Measurements from ENCODE around the gene INF2. TPM values are rescaled to one million over a fixed set of nuclear protein-coding genes. Genes with fewer than 3 reads are reported as not detected.

INF2 gene
- total RNA-seq, 1 experiment from 2014 or later = 14.0 TPM

- in situ Hi-C loops (cut with HindIII; ENCODE audit: low pct_unique_long_range_greater_than_20kb, low sequenced_read_pairs) = no loop called here
- DNase-seq (ENCODE audit: low read depth, low spot score) = no peak
Measured at GRCh38 chr14:104758981-104759969, 69.9 kb downstream of the INF2 start.

GRCh38 chr14:104765517-104765916 lies 76.1 kb downstream of the INF2 start:
- in situ Hi-C loops (cut with HindIII; ENCODE audit: low pct_unique_long_range_greater_than_20kb, low sequenced_read_pairs) = no loop called here
- no peak for DNase-seq (ENCODE audit: low read depth, low spot score)

GRCh38 chr14:104766256-104766862 lies 76.9 kb downstream of the INF2 start:
- no peak for DNase-seq (ENCODE audit: low read depth, low spot score)
- in situ Hi-C loops (cut with HindIII; ENCODE audit: low pct_unique_long_range_greater_than_20kb, low sequenced_read_pairs) = no loop called here

GRCh38 chr14:104766863-104767633 lies 77.6 kb downstream of the INF2 start:
- in situ Hi-C loops (cut with HindIII; ENCODE audit: low pct_unique_long_range_greater_than_20kb, low sequenced_read_pairs) = no loop called here

GRCh38 chr14:104767634-104767918 lies 78.2 kb downstream of the INF2 start:
- DNase-seq (ENCODE audit: low read depth, low spot score) = no peak
- in situ Hi-C loops (cut with HindIII; ENCODE audit: low pct_unique_long_range_greater_than_20kb, low sequenced_read_pairs) = no loop called here

More at GRCh38 chr14:104766863-104767633, 77.6 kb downstream of the INF2 start:
- DNase-seq (ENCODE audit: low read depth, low spot score) = no peak

- DNase-seq (ENCODE audit: low read depth, low spot score) = peak; percentile 81
- in situ Hi-C loops (cut with HindIII; ENCODE audit: low pct_unique_long_range_greater_than_20kb, low sequenced_read_pairs) = no loop called here
Measured at GRCh38 chr14:104768437-104769323, 79.3 kb downstream of the INF2 start.

GRCh38 chr14:104769324-104770071 lies 80.1 kb downstream of the INF2 start:
- in situ Hi-C loops (cut with HindIII; ENCODE audit: low pct_unique_long_range_greater_than_20kb, low sequenced_read_pairs) = no loop called here
- DNase-seq (ENCODE audit: low read depth, low spot score) = no peak

GRCh38 chr14:104770072-104770579 lies 80.7 kb downstream of the INF2 start:
- in situ Hi-C loops (cut with HindIII; ENCODE audit: low pct_unique_long_range_greater_than_20kb, low sequenced_read_pairs) = no loop called here
- DNase-seq (ENCODE audit: low read depth, low spot score) = no peak

- in situ Hi-C loops (cut with HindIII; ENCODE audit: low pct_unique_long_range_greater_than_20kb, low sequenced_read_pairs) = no loop called here
- DNase-seq (ENCODE audit: low read depth, low spot score) = peak; percentile 30
Measured at GRCh38 chr14:104770851-104771272, 81.4 kb downstream of the INF2 start.

GRCh38 chr14:104771374-104771773 lies 82.0 kb downstream of the INF2 start:
- in situ Hi-C loops (cut with HindIII; ENCODE audit: low pct_unique_long_range_greater_than_20kb, low sequenced_read_pairs) = no loop called here
- no peak for DNase-seq (ENCODE audit: low read depth, low spot score)

Small RNA genes lying within 50 kb of the gene (small RNA-seq; reads per million reads assigned to genes)
- 0 reads per million in 2 experiments for gene MIR4710

Other genes with a start within 250 kb of the INF2 start
- gene C14orf180, start 109.9 kb upstream of the INF2 start, total RNA-seq (2014; rRNA removed; shearing (Covaris generic)) = not detected in 2 replicates
- gene TMEM179, start 84.8 kb upstream of the INF2 start, total RNA-seq (2014; rRNA removed; shearing (Covaris generic)) = 0.32 and 0.88 TPM in 2 replicates
- 4.2 and 8.9 TPM in 2 replicates for gene ADSS1, start 34.6 kb downstream of the INF2 start, total RNA-seq (2014; rRNA removed; shearing (Covaris generic))
- 94.9 and 111 TPM in 2 replicates for gene SIVA1, start 63.5 kb downstream of the INF2 start, total RNA-seq (2014; rRNA removed; shearing (Covaris generic))
- 108 and 119 TPM in 2 replicates for gene AKT1, start 106.1 kb downstream of the INF2 start, total RNA-seq (2014; rRNA removed; shearing (Covaris generic))
- gene ZBTB42, start 111.5 kb downstream of the INF2 start, total RNA-seq (2014; rRNA removed; shearing (Covaris generic)) = 5.2 and 5.4 TPM in 2 replicates
- gene CEP170B, start 175.7 kb downstream of the INF2 start, total RNA-seq (2014; rRNA removed; shearing (Covaris generic)) = 20.2 and 20.4 TPM in 2 replicates
- gene PLD4, start 235.3 kb downstream of the INF2 start, total RNA-seq (2014; rRNA removed; shearing (Covaris generic)) = not detected in 2 replicates

Data from SK-MEL-5 (cell line).